GM18858 (cell line): ENCODE results near the gene TRIM67.
A peak's percentile ranks its signal among the peaks of the same experiment; 100 is the strongest.

ENCODE experiments used
- ATAC-seq: cut with Tn5 transposase; IDR thresholded peaks from one replicate; pipeline ENCODE4 v1.9.1; 2021; ENCODE audit not compliant: unreplicated experiment

Gene TRIM67

GRCh38 chr1:231232870-231233734, 71.2 kb downstream of the TRIM67 start:
- peak; percentile 60 for ATAC-seq

- ATAC-seq, result no peak
Measured at GRCh38 chr1:231233735-231234417, 72.0 kb downstream of the TRIM67 start.

DNA sequence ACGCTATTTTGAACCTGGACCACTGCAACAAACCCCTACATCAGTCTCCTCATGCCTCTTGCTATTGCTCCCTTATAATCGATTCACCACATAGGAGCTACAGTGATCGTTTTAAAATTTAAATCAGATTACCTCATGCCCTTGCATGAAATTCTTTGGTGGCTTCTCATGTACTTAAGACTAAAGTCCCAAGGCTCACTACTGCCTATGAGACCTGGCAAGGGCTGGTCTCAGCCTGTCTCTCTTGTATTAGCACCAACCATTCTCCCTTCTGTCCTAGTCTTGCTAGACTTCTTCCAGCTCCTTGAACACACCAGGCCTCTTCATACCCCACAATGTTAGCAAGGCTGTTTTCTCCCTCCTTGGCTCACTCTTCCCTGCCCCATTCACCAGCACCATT, 72.6 kb downstream of the TRIM67 start:
- ATAC-seq, result no peak

DNA sequence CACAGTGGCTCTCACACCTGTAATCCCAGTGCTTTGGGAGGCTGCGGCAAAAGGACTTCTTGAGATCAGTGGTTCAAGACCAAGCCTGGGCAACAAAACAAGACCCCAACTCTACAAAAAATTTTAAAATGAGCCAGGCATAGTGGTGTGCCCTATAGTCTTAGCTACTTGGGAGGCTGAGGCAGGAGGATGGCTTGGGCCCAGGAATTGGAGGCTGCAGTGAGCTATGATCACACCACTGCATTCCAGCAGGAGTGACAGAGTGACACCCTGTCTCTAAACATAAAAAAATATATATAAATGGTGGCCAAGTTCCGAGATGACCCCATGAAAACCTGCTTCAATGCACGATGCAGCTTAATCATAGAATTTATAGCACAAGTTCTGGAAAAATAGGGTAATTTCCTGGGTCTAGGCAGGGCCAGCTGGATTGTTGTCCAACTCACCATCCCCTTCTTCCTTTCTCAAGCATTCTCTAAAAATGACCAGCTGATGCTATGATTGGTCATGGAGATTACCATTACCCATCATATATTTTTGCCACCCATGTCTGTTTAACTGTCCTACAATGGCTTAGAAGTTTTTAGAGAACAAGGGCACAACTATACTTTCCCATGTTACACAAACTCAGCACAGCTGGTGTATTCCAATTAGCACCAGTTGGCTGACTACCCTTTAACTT, 73.8 kb downstream of the TRIM67 start:
- no peak for ATAC-seq

GRCh38 chr1:231236208-231236591, 74.3 kb downstream of the TRIM67 start:
- ATAC-seq, result no peak

GRCh38 chr1:231236938-231237337, 75.1 kb downstream of the TRIM67 start:
- ATAC-seq, result no peak

DNA sequence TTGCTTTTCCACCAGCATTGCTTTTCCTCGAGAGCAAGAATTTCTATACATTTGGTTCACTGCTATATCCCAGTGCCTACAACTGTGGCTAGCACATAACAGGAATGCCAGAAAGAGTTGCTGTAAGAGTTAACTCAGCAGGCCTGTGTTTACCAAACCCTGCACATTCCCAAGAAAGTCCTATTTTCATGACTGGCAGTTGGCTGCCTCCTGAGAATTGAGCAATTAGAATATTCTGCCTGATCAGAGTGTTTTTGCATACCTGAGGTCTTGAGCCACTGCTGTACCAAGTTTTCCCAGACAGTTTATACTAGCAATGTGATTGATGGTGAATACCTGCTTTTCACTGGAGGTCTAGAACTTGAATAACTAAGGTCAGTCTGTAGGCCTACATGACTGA, 76.4 kb downstream of the TRIM67 start:
- no peak for ATAC-seq

GRCh38 chr1:231240531-231240882, 78.6 kb downstream of the TRIM67 start:
- ATAC-seq, result no peak

- peak; percentile 83 for ATAC-seq
Measured at GRCh38 chr1:231240883-231241735, 79.3 kb downstream of the TRIM67 start, which contains the start of gene GNPAT. Gene GNPAT, plus strand, starts transcription at chr1:231241212. Its CDS starts 167 bp downstream, at chr1:231241379.

GRCh38 chr1:231241750-231242149, 79.9 kb downstream of the TRIM67 start:
- ATAC-seq, result no peak

DNA sequence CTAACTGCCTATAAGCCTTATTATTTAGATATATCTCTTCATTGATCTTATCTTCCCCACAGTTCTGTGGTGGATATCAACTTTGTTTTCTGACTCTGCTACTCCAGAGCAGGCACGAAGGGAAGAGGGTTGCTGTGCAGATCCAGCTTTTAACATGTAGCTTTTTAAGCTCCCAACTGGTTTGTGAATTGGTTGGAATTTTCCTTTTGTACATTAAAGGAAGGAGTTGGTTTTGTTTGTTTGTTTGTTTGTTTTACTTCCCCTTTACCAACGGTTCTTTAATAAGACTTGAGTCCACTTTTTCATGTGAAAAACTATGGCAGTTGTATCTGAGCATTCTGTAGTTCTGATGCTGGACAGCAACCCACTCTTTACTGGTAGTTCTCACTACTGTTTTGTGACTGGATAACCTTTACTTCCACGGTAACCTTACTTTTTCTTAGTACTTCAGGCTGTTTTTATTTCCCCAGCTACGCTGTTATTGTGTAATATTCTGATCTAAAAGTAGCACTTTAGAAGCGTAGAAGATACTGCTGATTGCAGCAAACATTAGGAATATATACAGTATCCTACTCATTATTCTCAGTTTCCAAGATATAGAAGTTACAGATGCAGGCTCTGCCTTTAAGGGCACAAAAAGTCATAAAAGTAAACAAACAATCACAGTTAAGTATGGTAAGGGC, 80.8 kb downstream of the TRIM67 start:
- ATAC-seq, result no peak

- ATAC-seq, result no peak
Measured at GRCh38 chr1:231248778-231249177, 86.9 kb downstream of the TRIM67 start.

GRCh38 chr1:231252336-231252735, 90.5 kb downstream of the TRIM67 start:
- no peak for ATAC-seq

- ATAC-seq, result no peak
Measured at GRCh38 chr1:231260351-231260750, 98.5 kb downstream of the TRIM67 start.

DNA sequence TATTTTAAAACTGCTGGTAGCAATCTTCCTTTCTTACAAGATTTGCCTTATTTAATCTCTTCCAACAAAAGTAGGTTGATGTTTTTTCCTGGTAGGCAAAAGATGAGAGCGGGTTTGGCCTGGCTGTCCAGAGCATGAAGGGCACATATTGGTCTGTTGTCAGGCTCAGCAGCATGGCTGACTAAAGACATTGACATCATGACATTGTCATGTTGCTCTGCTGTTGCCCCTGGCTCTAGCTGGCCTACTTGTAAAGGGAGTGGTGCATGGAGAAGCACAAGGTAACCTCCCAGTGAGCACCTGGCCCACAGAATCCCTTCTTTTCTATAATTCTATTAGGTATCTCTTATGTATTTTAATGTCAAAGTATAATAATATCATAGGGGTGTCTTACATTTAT, 102.8 kb downstream of the TRIM67 start:
- ATAC-seq, result no peak

GRCh38 chr1:231265379-231265778, 103.5 kb downstream of the TRIM67 start:
- no peak for ATAC-seq

- no peak for ATAC-seq
Measured at GRCh38 chr1:231266811-231267322, 105.0 kb downstream of the TRIM67 start.
